Neural crest cell (in vitro differentiated cells): ENCODE data around the gene NDUFAF3. TPM values are rescaled to one million over a fixed set of nuclear protein-coding genes. Genes with fewer than 3 reads are reported as not detected.
A peak's percentile ranks its signal among the peaks of the same experiment; 100 is the strongest.
"Not testable (repeated sequence)": the region's sequence is repeated elsewhere in the genome, so short reads cannot be mapped to it uniquely, and the experiment has no call there.

Source experiments
- DNase-seq: peaks from one replicate; pipeline ENCODE4 v3.0.0; 2021; ENCODE audit warnings: low read depth, mixed read lengths, low spot score
- H3K27ac Mint-ChIP-seq: one replicate; pipeline ENCODE4 v1.8.0; 2021; ENCODE audit warnings: mild to moderate bottlenecking, mixed read lengths; ENCODE audit not compliant: unreplicated experiment
- H3K27me3 Mint-ChIP-seq: 2 replicates; pipeline ENCODE4 v1.8.0; 2021; ENCODE audit warnings: low read depth, mild to moderate bottlenecking, mixed read lengths
- H3K36me3 Mint-ChIP-seq: 2 replicates; pipeline ENCODE4 v1.8.0; 2021; ENCODE audit warnings: low read depth, mild to moderate bottlenecking, mixed read lengths
- H3K4me1 Mint-ChIP-seq: 2 replicates; pipeline ENCODE4 v1.8.0; 2021; ENCODE audit warnings: mixed read lengths
- H3K4me3 Mint-ChIP-seq: one replicate; pipeline ENCODE4 v1.8.0; 2021; ENCODE audit warnings: mild to moderate bottlenecking, mixed read lengths
- H3K9me3 Mint-ChIP-seq: 2 replicates; pipeline ENCODE4 v1.8.0; 2021; ENCODE audit warnings: mixed read lengths
- total RNA-seq: library from RNA; stranded (reverse); gene quantifications from 2 replicates; pipeline ENCODE4 v1.2.1, GENCODE V29; 2021
- TF ChIP-seq, protein P1 (sequence below): fragments of 200-600 bp; sonication (generic); conservative IDR thresholded peaks from 2 replicates; pipeline ENCODE4 v1.5.0; 2021; ENCODE audit warnings: antibody characterized with exemption, mild to moderate bottlenecking

The NDUFAF3 gene
- total RNA-seq, 1 donor from 2014 or later = 70.9 TPM

GRCh38 chr3:49005303-49005680 is 16.6 kb upstream of the NDUFAF3 start:
- Mint-ChIP-seq H3K9me3 (no peaks in the 10 kb centered on the region), H3K27me3 (peaks cover 3% of the 10 kb centered on the region), H3K27ac (no peak overlapping the region), H3K4me3 (peak overlapping the region; percentile 44), H3K4me1 (peaks cover 26% of the 10 kb centered on the region), H3K36me3 (peaks cover 10% of the 10 kb centered on the region)
- TF ChIP-seq, protein P1, sequence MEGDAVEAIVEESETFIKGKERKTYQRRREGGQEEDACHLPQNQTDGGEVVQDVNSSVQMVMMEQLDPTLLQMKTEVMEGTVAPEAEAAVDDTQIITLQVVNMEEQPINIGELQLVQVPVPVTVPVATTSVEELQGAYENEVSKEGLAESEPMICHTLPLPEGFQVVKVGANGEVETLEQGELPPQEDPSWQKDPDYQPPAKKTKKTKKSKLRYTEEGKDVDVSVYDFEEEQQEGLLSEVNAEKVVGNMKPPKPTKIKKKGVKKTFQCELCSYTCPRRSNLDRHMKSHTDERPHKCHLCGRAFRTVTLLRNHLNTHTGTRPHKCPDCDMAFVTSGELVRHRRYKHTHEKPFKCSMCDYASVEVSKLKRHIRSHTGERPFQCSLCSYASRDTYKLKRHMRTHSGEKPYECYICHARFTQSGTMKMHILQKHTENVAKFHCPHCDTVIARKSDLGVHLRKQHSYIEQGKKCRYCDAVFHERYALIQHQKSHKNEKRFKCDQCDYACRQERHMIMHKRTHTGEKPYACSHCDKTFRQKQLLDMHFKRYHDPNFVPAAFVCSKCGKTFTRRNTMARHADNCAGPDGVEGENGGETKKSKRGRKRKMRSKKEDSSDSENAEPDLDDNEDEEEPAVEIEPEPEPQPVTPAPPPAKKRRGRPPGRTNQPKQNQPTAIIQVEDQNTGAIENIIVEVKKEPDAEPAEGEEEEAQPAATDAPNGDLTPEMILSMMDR = no peak
- DNase-seq = no peak

GRCh38 chr3:49005998-49006397 is 15.9 kb upstream of the NDUFAF3 start:
- no peaks in the 10 kb centered on the region for H3K9me3 Mint-ChIP-seq
- H3K36me3 Mint-ChIP-seq = peaks cover 10% of the 10 kb centered on the region
- TF ChIP-seq, protein P1 = no peak
- H3K27ac Mint-ChIP-seq = no peak overlapping the region
- peaks cover 3% of the 10 kb centered on the region for H3K27me3 Mint-ChIP-seq
- peaks cover 26% of the 10 kb centered on the region for H3K4me1 Mint-ChIP-seq
- peak overlapping the region; percentile 100 for H3K4me3 Mint-ChIP-seq
- DNase-seq = no peak

GRCh38 chr3:49006408-49007067 is 15.4 kb upstream of the NDUFAF3 start:
- H3K9me3 Mint-ChIP-seq = no peaks in the 10 kb centered on the region
- H3K27me3 Mint-ChIP-seq = peaks cover 3% of the 10 kb centered on the region
- H3K27ac Mint-ChIP-seq = peak overlapping the region; percentile 100
- TF ChIP-seq, protein P1 = no peak
- H3K36me3 Mint-ChIP-seq = peaks cover 10% of the 10 kb centered on the region
- H3K4me3 Mint-ChIP-seq = peak overlapping the region; percentile 100
- no peak for DNase-seq
- peaks cover 26% of the 10 kb centered on the region for H3K4me1 Mint-ChIP-seq

GRCh38 chr3:49007068-49007770 is 14.7 kb upstream of the NDUFAF3 start, which contains the start of gene WDR6:
Gene WDR6 (plus strand): TSS chr3:49007391. CDS start chr3:49007432, 41 bp downstream.
- Mint-ChIP-seq H3K27me3 (peaks cover 3% of the 10 kb centered on the region), H3K36me3 (peaks cover 10% of the 10 kb centered on the region), H3K9me3 (no peaks in the 10 kb centered on the region), H3K4me1 (peaks cover 26% of the 10 kb centered on the region), H3K4me3 (peak within 1 kb of the TSS; percentile 100), H3K27ac (peak within 1 kb of the TSS; percentile 100)
- TF ChIP-seq, protein P1 = peak; percentile 47
- peak; percentile 93 for DNase-seq

- Mint-ChIP-seq H3K4me3 (peak overlapping the region; percentile 100), H3K27me3 (peaks cover 3% of the 10 kb centered on the region), H3K4me1 (peaks cover 26% of the 10 kb centered on the region), H3K9me3 (no peaks in the 10 kb centered on the region), H3K27ac (peak overlapping the region; percentile 100), H3K36me3 (peaks cover 10% of the 10 kb centered on the region)
- TF ChIP-seq, protein P1 = no peak
- peak; percentile 72 for DNase-seq
Measured at GRCh38 chr3:49007771-49008528, 14.0 kb upstream of the NDUFAF3 start.

GRCh38 chr3:49008627-49009026 is 13.3 kb upstream of the NDUFAF3 start:
- Mint-ChIP-seq H3K4me1 (peaks cover 26% of the 10 kb centered on the region), H3K27ac (peak overlapping the region; percentile 86), H3K4me3 (peak overlapping the region; percentile 100)
- DNase-seq, H3K27me3 Mint-ChIP-seq, H3K36me3 Mint-ChIP-seq, H3K9me3 Mint-ChIP-seq: not testable (repeated sequence)
